ENCODE data around the gene TRMT61B. TPM values are rescaled to one million over a fixed set of nuclear protein-coding genes. Genes with fewer than 3 reads are reported as not detected.

Gene TRMT61B
- total and polyA plus RNA-seq, 2 of the 4 experiments (the other 2 are of a cell fraction): 5.7 to 6.6 TPM

DNA sequence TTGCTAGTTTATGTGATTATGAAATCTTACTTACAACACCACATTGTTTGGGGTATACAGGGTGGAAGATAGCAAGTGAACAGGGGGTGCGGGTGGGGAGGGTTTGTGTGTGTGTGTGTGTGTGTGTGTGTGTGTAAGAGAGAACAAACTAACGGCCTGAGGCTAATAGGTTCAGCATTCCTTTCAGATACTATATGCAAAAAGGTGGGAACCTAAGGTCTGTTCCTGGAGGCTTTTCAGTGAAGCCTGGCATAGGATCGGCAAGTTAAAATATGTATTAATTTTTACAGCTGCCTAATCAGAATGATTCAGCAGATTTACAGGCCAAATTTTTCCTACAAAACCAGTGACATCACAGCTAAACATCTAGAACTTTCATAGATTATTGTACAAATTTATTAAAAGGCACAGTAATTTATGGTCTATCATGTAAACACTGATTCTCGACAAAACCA is 67.1 kb downstream of the TRMT61B start:
- Histone ChIP-seq H3K56ac (ENCODE audit: extremely low read depth, insufficient read depth, low read length) (peak overlapping the region; percentile 25; the same call in 1 of the 2 replicates), H3K4me1 (ENCODE audit: control insufficient read depth, insufficient read depth, low read length) (peaks cover 4% of the 10 kb centered on the region), H3K36me3 (ENCODE audit: control insufficient read depth, insufficient read depth, low read length) (peaks cover 13% of the 10 kb centered on the region), H3K4me2 (ENCODE audit: low read depth, low read length) (peak overlapping the region; percentile 50), H4K5ac (ENCODE audit: low read depth, low read length) (peak overlapping the region; percentile 88), H3K9me3 (ENCODE audit: control insufficient read depth, insufficient read depth, low read length) (no peaks in the 10 kb centered on the region), H2AK5ac (ENCODE audit: low read depth, low read length) (peak overlapping the region; percentile 75; the same call in 1 of the 2 replicates), H3K4me3 (ENCODE audit: insufficient read depth, low read depth, low read length) (no peak overlapping the region), H4K91ac (ENCODE audit: insufficient read depth, low read depth, low read length) (peak overlapping the region; percentile 70; the same call in 1 of the 2 replicates), H4K8ac (ENCODE audit: low read depth in 2 of 2, low read length in 2 of 2) (peak overlapping the region in 1 of 2 experiments; percentile 79; a peak in 2 of 4 replicates), H3K14ac (replicated peaks; ENCODE audit: low read depth, low read length) (peak overlapping the region; percentile 79), H3K23ac (ENCODE audit: low read depth, low read length) (peak overlapping the region; percentile 17; the same call in 1 of the 2 replicates), H3K27ac (ENCODE audit: insufficient read depth, low read length) (peak overlapping the region; percentile 97), H2BK120ac (ENCODE audit: low read depth, low read length) (peak overlapping the region; percentile 76), H3K9ac (ENCODE audit: low read depth, low read length) (peak overlapping the region; percentile 55; the same call in 1 of the 2 replicates), H3K18ac (ENCODE audit: low read depth, low read length) (peak overlapping the region; percentile 78), H2BK5ac (ENCODE audit: low read depth, low read length, poor library complexity, severe bottlenecking) (peak overlapping the region; percentile 93), H2AFZ (replicated peaks; ENCODE audit: low read length, poor library complexity) (no peak overlapping the region), H3K79me1 (ENCODE audit: low read depth in 1 of 2, low read length in 2 of 2) (peaks cover 8 to 16% of the 10 kb centered on the region in 2 experiments; a peak in 3 of 4 replicates), H2AK9ac (replicated peaks; ENCODE audit: low read depth, low read length, poor library complexity) (no peak overlapping the region), H3K4ac (ENCODE audit: low read depth, low read length) (peak overlapping the region; percentile 90), H2BK20ac (ENCODE audit: low read depth, low read length) (0 out of 2 replicates have a peak overlapping the region, but pooled peaks have one; percentile 84), H4K20me1 (ENCODE audit: insufficient read depth, low read length) (peaks cover 3% of the 10 kb centered on the region; the same call in 1 of the 2 replicates), H3K27me3 (ENCODE audit: control insufficient read depth, insufficient read depth, low read length) (no peaks in the 10 kb centered on the region), H3K9me1 (ENCODE audit: insufficient read depth, low read length) (no peaks in the 10 kb centered on the region), H2BK15ac (ENCODE audit: low read depth, low read length) (no peak overlapping the region; the same call in 2 of the 3 replicates)
- dilution Hi-C loops (cut with HindIII; ENCODE audit: low sequenced_read_pairs, unreplicated experiment) (no loop called here), intact Hi-C loops (cut with micrococcal nuclease) (loop anchor here (5.0 kb wide), 1 partner anchor 221 kb away; no protein-coding TSS in a partner anchor), in situ Hi-C loops (cut with MboI; ENCODE audit: low sequenced_read_pairs) (no loop called here)
- BruUV-seq (replicated peaks): no TSS peak
- ChIA-PET CTCF (interaction anchor here (0.6 kb wide), 1 partner anchor 362 kb away, joined by 6 read pairs; no protein-coding TSS in a partner anchor), POLR2A (ENCODE audit: unreplicated experiment) (interaction anchor here (0.5 kb wide), 1 partner anchor 66 kb away, joined by 3 read pairs; no protein-coding TSS in a partner anchor)
- ATAC-seq (ENCODE audit: low read depth) (peak; percentile 61), DNase-seq (peak; percentile 81)
- WGBS, 2 experiments (ENCODE audit: extremely low coverage in 2 of 2, insufficient read length in 1 of 2): no CpG with 5 or more reads among the region's 4 CpGs
- TF ChIP-seq CEBPB (IDR thresholded peaks at IDR 0.05; ENCODE audit: low read depth, low read length) (peak; percentile 29; the same call in 1 of the 2 replicates), RAD21 (IDR thresholded peaks at IDR 0.05; ENCODE audit: low read length) (no peak), SMC3 (IDR thresholded peaks at IDR 0.05; ENCODE audit: low read depth, low read length) (no peak), MAZ (IDR thresholded peaks at IDR 0.05; ENCODE audit: borderline replicate concordance, low read depth, low read length) (no peak), NFE2L2 (IDR thresholded peaks at IDR 0.05; ENCODE audit: low read depth, low read length) (peak; percentile 98), MAFK (IDR thresholded peaks at IDR 0.05; ENCODE audit: low read depth, low read length) (peak; percentile 76)
- TF ChIP-seq, protein P1, sequence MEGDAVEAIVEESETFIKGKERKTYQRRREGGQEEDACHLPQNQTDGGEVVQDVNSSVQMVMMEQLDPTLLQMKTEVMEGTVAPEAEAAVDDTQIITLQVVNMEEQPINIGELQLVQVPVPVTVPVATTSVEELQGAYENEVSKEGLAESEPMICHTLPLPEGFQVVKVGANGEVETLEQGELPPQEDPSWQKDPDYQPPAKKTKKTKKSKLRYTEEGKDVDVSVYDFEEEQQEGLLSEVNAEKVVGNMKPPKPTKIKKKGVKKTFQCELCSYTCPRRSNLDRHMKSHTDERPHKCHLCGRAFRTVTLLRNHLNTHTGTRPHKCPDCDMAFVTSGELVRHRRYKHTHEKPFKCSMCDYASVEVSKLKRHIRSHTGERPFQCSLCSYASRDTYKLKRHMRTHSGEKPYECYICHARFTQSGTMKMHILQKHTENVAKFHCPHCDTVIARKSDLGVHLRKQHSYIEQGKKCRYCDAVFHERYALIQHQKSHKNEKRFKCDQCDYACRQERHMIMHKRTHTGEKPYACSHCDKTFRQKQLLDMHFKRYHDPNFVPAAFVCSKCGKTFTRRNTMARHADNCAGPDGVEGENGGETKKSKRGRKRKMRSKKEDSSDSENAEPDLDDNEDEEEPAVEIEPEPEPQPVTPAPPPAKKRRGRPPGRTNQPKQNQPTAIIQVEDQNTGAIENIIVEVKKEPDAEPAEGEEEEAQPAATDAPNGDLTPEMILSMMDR (conservative IDR thresholded peaks at IDR 0.05; ENCODE audit: low read depth, low read length): no peak
